SIG-M5 treated with dmso at 0.1 percent for 504 hours (cell line): ENCODE results near the gene ILKAP.

Source experiments
- DNase-seq: peaks from one replicate; lab custom pipeline; 2025; ENCODE audit not compliant: unreplicated experiment; lab: John Stamatoyannopoulos, UW

ILKAP gene

GRCh38 chr2:238138331-238139195, 64.9 kb downstream of the ILKAP start, which contains the start of gene KLHL30:
KLHL30 (plus strand) TSS chr2:238138668; CDS start chr2:238140755, 2,087 bp downstream.
- DNase-seq = no peak

- DNase-seq = no peak
Measured at GRCh38 chr2:238137885-238138284, 65.6 kb downstream of the ILKAP start.

- DNase-seq = no peak
Measured at GRCh38 chr2:238136820-238137537, 66.5 kb downstream of the ILKAP start.

GRCh38 chr2:238135601-238136150, 67.8 kb downstream of the ILKAP start:
- DNase-seq = no peak

- DNase-seq = no peak
Measured at GRCh38 chr2:238134393-238134785, 69.1 kb downstream of the ILKAP start.

- no peak for DNase-seq
Measured at GRCh38 chr2:238133499-238134392, 69.7 kb downstream of the ILKAP start.

GRCh38 chr2:238132463-238133450, 70.7 kb downstream of the ILKAP start:
- DNase-seq = no peak

- no peak for DNase-seq
Measured at GRCh38 chr2:238131761-238132462, 71.6 kb downstream of the ILKAP start.

- no peak for DNase-seq
Measured at GRCh38 chr2:238130696-238131628, 72.5 kb downstream of the ILKAP start.

- DNase-seq = no peak
Measured at GRCh38 chr2:238130111-238130695, 73.3 kb downstream of the ILKAP start.

- no peak for DNase-seq
Measured at GRCh38 chr2:238129166-238130010, 74.1 kb downstream of the ILKAP start.

GRCh38 chr2:238128534-238129001, 74.9 kb downstream of the ILKAP start:
- no peak for DNase-seq

GRCh38 chr2:238128061-238128440, 75.4 kb downstream of the ILKAP start:
- DNase-seq = no peak

- no peak for DNase-seq
Measured at GRCh38 chr2:238127165-238128060, 76.1 kb downstream of the ILKAP start.

GRCh38 chr2:238126775-238127164, 76.7 kb downstream of the ILKAP start:
- no peak for DNase-seq

- DNase-seq = no peak
Measured at GRCh38 chr2:238126338-238126737, 77.2 kb downstream of the ILKAP start.
